ENCODE measurements around the gene CBFB.
A peak's percentile ranks its signal among the peaks of the same experiment; 100 is the strongest.
"Not testable (repeated sequence)": the region's sequence is repeated elsewhere in the genome, so short reads cannot be mapped to it uniquely, and the experiment has no call there.

Gene CBFB

DNA sequence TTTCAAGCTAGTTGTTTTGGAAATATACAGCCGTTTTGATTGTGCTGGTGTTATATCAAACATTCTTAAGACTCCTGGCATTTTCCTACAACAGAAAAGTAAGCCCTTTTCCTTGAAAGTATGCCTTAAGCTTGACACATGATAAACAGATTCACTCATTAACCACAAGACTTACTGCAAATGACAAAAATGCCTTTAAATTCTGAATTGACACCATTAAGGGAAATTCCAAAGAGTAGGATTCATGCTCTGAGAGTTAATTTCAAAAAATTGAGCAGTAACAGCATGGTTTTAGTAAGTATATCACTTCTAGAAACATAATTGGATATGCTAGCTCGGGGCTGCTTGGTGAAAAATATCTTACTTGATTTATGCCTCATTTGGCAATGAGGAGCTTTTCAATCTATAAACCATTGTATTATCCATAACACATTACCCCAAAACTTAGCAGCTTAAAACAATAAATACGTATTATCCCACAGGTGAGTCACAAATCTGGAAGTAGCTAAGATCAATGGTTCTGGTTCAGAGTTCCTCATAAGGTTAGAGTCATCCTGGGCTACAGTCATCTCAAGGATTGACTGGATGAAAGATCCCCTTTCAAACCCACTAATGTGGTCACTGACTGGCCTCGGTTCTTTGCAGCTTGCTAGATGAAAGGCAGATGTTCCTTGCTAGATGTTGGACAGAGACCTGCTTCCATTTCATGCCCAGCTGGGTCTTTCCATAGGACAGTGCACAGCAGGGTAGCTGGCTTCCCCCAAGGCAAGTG, 72.5 kb downstream of the CBFB start:
- no peak for DNase-seq

DNA sequence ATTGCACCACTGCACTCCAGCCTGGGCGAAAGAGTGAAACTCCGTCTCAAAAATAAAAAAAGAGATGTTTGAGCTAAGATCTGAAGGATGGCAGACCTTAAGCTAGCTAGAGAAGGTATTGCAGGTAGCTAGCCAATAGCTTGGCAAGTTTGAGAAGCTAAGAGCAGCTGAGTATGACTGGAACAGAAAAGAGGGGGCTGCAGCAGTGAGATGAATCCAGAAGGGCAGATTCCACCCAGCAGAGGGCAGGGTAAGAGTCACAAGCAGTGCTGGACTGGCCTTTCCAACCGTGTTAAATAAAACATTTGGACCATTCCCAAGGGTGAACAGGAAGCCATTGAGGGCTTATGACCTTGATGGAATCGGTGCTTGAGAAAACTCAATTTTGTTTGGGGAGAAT, 75.1 kb downstream of the CBFB start:
- no peak for DNase-seq

GRCh38 chr16:67104845-67105244, 75.9 kb downstream of the CBFB start:
- no peak for DNase-seq

GRCh38 chr16:67105246-67105645, 76.3 kb downstream of the CBFB start:
- DNase-seq: no peak

GRCh38 chr16:67105881-67106280, 76.9 kb downstream of the CBFB start:
- no peak for DNase-seq

DNA sequence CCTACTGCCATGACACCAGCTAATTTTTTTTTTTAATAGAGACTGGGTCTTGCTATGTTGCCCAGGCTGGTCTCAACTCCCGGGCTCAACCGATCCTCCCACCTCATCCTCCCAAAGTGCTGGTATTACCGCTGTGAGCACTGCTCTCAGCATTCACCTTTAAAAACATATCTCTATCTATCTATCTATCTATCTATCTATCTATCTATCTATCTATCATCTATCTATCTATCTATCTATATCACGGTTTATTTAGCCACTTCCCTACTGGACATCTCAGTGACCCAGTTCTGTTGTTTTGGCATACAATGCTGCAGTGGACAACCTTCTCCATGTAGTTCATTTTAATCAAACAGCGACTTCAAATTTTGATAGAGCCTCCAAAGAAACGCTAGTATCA, 79.5 kb downstream of the CBFB start:
- DNase-seq: no peak

DNA sequence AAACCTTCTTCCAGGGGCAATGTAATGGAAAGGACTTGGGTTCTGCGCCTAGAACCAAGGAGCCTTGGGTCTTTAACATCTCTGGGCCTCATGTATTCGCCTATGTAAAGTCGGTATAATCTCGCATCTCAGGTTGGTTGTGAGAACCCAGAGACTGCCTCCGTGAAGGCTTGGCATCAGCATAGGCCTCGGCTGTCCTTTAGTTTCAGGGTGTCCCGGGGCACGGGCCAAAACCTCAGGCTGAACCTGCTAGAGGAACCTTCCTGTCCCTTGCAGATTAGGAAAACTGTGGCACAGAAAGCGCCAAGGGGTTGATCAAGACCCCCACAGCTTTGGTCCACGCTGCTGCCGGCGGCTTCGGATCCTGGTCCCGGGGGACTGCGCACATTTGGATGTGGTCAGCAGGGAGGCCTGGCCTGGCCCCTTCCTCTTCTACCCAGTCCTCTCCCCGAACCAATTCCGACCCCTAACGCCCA, 80.0 kb downstream of the CBFB start:
- no peak for DNase-seq

DNA sequence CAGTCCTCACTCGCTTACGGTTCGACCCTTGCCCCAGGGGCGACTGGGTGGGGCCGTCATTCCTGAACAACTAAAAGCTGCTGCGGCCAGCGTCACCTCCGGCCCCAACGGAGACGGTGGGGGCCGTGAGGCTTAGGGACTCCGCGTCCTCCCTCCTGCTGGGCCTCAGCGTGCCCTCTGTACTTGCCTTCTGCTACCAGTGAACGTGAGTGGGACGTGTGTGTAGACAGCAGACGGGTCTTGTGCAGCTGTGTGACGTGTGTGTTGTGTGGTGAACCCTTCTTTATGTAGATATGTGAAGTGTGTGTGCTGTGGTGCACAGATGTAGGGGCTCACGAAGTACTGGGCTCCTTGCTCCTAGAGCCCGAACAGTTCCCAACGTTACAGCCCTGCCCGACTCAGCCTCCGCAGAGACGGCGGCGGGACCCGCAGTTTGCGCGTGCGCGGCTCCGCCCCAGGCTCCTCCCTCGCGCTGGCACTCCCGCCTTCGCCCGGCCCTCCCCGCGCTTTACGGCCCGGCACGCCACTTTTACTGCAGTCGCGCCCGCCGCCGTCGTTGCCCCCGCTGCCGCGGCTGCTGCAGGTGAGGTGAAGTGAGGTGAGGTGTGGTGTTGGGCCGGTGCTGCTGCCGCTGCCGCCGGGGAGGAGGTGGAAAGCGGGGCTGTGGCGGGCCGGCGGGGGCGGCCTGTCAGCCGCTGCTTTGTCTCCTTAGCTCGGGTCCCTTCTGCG, 80.6 kb downstream of the CBFB start, which contains the start of gene PHAF1:
PHAF1 (plus strand) TSS at position 535 of the 729 bp plus-strand sequence. CDS start 235 bp downstream, outside the sequence.
- peak; percentile 93 to 98 for DNase-seq

DNA sequence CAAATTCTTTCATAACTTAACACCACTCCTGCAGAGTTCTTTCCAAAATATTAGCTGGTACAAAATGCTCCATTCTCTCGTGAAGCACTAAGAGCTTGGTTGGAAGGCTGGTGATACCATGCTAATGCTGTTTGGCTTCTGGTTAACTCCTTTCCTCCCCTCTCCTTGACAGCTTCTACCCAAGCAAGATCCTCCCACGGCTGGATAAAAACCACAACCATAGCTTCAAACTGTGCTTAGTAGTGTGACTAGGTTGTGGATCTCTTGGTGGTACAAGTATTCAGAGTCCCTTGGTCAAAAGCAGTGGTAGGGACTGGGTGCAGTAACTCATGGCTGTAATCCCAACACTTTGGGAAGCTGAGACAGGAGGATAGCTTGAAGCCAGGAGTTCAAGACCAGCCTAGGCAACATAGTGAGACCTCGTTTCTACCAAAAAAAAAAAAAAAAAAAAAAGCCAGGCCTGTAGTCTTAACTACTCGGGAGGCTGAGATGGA, 83.0 kb downstream of the CBFB start:
- DNase-seq: no peak

- DNase-seq: no peak
Observed at GRCh38 chr16:67112591-67113399, 83.8 kb downstream of the CBFB start.

GRCh38 chr16:67114793-67115192, 85.8 kb downstream of the CBFB start:
- DNase-seq: no peak

DNA sequence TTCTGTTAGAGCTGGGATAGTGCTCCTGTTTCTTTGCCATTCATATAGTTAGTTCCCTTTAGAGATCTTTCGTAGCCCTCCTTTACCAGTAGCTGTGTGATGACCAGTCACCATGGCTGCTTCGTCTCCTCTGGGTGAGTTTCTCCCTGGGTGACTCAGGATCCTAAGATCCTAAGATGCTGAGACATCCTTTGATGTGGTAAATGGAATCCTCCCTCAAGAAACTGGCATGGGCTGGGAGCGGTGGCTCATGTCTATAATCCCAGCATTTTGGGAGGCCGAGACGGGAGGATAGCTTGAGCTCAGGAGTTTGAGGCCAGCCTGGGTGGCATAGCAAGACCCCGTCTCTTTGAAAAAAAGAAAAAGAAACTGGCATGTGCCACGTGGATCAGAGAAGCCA, 86.7 kb downstream of the CBFB start:
- DNase-seq: no peak

DNA sequence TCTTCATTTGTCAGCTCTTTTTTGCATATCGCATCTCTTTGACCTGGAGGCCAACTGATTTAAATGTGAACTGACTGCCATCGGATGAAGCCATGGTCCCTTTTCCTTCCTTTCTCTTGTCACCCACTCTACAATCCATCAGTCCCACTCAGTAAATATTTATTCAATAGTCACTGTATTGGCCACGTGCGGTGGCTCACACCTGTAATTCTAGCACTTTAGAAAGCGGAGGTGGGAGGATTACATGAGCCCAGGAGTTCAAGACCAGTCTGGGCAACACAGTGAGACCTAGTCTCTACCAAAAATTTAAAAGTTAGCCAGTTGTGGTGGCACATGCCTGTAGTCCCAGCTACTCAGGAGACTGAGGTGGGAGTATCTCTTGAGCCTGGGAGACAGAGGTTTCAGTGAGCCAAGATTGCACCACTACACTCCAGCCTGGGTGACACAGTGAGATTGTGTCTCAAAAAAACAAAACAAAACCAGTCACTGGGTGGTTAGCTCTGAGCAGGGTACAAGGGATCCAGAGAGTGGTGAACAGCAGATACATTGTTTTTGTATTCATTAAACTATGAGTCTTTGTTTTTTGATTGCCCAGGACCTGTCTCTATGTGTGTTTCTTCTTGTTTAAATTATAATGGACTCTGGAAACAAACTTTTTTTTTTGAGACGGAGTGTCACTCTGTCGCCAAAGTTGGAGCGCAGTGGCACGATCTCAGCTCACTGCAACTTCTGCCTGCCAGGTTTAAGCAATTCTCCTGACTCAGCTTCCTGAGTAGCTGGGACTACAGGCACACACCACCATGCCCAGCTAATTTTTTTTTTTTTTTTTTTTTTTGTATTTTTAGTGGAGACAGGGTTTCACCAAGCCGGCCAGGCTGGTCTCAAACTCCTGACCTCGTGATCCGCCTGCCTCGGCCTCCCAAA, 87.7 kb downstream of the CBFB start:
- no peak for DNase-seq

GRCh38 chr16:67117716-67118115, 88.8 kb downstream of the CBFB start:
- DNase-seq: no peak

DNA sequence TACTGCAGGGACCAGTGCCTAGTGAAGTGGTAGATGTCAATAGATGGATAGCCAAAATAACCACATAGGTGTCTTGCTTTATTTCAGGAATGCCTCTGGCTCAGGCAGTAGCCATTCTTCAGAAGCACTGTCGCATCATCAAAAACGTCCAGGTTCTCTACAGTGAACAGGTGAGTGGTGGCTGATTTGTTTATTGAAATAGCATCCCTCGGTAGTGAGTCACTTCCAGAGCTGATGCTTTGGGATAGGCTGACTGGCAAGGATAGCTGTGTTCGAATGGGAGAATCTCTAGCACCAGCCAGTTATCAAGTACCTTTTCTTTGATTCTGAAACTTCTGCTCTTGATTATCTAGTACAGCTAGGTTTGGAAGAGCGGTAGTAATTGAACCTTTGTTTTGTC, 91.1 kb downstream of the CBFB start:
- DNase-seq: no peak

GRCh38 chr16:67122799-67123198, 93.8 kb downstream of the CBFB start:
- not testable (repeated sequence) for DNase-seq

DNA sequence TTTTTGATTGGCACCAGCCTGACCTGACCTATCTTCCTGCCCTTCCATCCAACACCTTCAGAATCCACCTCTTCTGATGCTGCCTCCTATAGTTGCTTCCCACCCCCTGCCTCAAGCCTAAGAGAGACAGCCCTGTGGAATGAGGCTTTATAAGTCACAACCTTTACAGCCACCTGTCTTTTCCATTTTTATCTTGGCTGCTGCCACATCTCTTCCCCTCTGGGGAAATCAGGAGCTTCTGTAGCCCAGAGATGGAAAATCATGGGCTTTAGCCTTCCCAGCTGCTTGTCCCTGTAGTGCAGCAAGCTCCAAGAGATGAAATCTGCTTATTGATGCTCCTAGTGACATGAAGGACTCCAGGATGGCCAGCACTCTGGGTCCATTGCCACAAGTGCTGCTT, 99.5 kb downstream of the CBFB start:
- no peak for DNase-seq

- no peak for DNase-seq
Observed at GRCh38 chr16:67128887-67129286, 99.9 kb downstream of the CBFB start.

DNA sequence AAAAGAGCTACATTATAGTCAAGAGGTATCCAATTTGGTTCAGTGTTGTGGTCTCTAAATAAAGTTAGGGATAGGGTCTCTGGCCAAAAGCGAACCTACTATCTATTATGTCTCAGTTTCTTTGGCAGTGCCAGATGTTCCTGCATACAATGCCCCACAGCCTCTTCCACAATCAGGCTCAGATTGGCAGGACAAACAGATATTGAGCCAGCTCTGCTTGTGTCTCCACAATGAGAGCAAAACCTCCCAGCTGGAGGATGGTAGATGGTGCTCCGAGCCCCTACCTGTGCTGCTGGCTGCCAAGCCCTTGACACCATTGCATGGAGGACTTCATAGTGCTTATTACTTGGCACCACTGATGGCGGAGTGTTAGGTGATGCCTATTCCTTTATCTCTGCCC, 100.5 kb downstream of the CBFB start:
- DNase-seq: no peak

- no peak for DNase-seq
Observed at GRCh38 chr16:67137605-67138004, 108.7 kb downstream of the CBFB start.

- DNase-seq: no peak
Observed at GRCh38 chr16:67141391-67141790, 112.4 kb downstream of the CBFB start.

DNA sequence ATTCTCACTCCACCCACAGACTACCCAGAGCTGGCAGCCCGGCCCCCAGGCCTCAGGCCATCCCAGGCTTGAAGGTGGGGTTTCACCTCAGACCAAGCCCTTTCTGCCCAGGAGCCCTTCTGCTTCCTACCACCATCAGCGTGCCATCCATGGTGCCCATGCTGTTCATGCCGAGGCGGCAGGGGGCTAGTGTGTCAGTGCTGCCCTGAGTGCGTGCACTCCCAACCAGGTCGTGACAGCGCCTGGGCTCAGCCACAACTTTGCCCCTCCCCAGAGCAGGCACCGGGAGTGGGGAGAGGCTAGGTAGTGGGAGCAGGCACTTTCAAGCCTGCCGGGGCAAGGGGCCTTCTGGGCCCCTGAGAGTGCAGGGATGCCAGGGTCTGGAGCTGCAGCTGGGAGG, 113.4 kb downstream of the CBFB start:
- no peak for DNase-seq
